ENCODE results near the gene SETBP1.

The SETBP1 gene

GRCh38 chr18:45071956-45072355 lies 391.3 kb downstream of the SETBP1 start:
- DNase-seq (ENCODE audit: low spot score): no peak

- no peak for DNase-seq (ENCODE audit: low spot score)
Observed at GRCh38 chr18:45073556-45073955, 392.9 kb downstream of the SETBP1 start.

GRCh38 chr18:45081566-45082181 lies 401.0 kb downstream of the SETBP1 start:
- no peak for DNase-seq (ENCODE audit: low spot score)

- no peak for DNase-seq (ENCODE audit: low spot score)
Observed at GRCh38 chr18:45083226-45083855, 402.7 kb downstream of the SETBP1 start.

GRCh38 chr18:45084206-45084605 lies 403.5 kb downstream of the SETBP1 start:
- no peak for DNase-seq (ENCODE audit: low spot score)

- no peak for DNase-seq (ENCODE audit: low spot score)
Observed at GRCh38 chr18:45085916-45086624, 405.4 kb downstream of the SETBP1 start.

GRCh38 chr18:45086777-45087176 lies 406.1 kb downstream of the SETBP1 start:
- DNase-seq (ENCODE audit: low spot score): no peak

- no peak for DNase-seq (ENCODE audit: low spot score)
Observed at GRCh38 chr18:45090526-45091140, 409.9 kb downstream of the SETBP1 start.

- DNase-seq (ENCODE audit: low spot score): no peak
Observed at GRCh38 chr18:45100321-45101105, 419.8 kb downstream of the SETBP1 start.

- DNase-seq (ENCODE audit: low spot score): no peak
Observed at GRCh38 chr18:45102126-45102525, 421.4 kb downstream of the SETBP1 start.

GRCh38 chr18:45102863-45103262 lies 422.2 kb downstream of the SETBP1 start:
- no peak for DNase-seq (ENCODE audit: low spot score)

GRCh38 chr18:45103319-45104048 lies 422.8 kb downstream of the SETBP1 start:
- DNase-seq (ENCODE audit: low spot score): no peak

GRCh38 chr18:45104049-45104395 lies 423.3 kb downstream of the SETBP1 start:
- DNase-seq (ENCODE audit: low spot score): no peak

GRCh38 chr18:45106331-45106774 lies 425.7 kb downstream of the SETBP1 start:
- no peak for DNase-seq (ENCODE audit: low spot score)

GRCh38 chr18:45107425-45107824 lies 426.7 kb downstream of the SETBP1 start:
- no peak for DNase-seq (ENCODE audit: low spot score)

- no peak for DNase-seq (ENCODE audit: low spot score)
Observed at GRCh38 chr18:45108754-45109153, 428.1 kb downstream of the SETBP1 start.

GRCh38 chr18:45109271-45109670 lies 428.6 kb downstream of the SETBP1 start:
- no peak for DNase-seq (ENCODE audit: low spot score)

- no peak for DNase-seq (ENCODE audit: low spot score)
Observed at GRCh38 chr18:45109706-45110105, 429.0 kb downstream of the SETBP1 start.

GRCh38 chr18:45110577-45111501 lies 430.2 kb downstream of the SETBP1 start:
- no peak for DNase-seq (ENCODE audit: low spot score)

- DNase-seq (ENCODE audit: low spot score): no peak
Observed at GRCh38 chr18:45111502-45111848, 430.8 kb downstream of the SETBP1 start.

All from CD4-positive, alpha-beta T cell treated with Interleukin-6 at 100 ng/mL for 8 hours (primary cell).